Calu3 (cell line): ENCODE data around the gene VEGFB. TPM values are rescaled to one million over a fixed set of nuclear protein-coding genes. Genes with fewer than 3 reads are reported as not detected.

ENCODE experiments used
- BruUV-seq: library from RNA; stranded (reverse); fragments of 400-500 nt; replicated peaks from 2 replicates; lab custom pipeline; 2021; lab: Mats Ljungman, UMichigan
- CTCF ChIA-PET: fragments of 300-600 bp; sonication (Branson Sonifier 250); formaldehyde crosslinking; loops from one replicate; lab custom pipeline; 2022; ENCODE audit warnings: antibody characterized with exemption; lab: Charles Lee
- DNase-seq: peaks from one replicate; pipeline ENCODE4 v3.0.0; 2022
- H3K27ac Mint-ChIP-seq: one replicate; pipeline ENCODE4 v1.8.0; 2022; ENCODE audit warnings: mixed read lengths; ENCODE audit not compliant: unreplicated experiment
- H3K27me3 Mint-ChIP-seq: one replicate; pipeline ENCODE4 v1.8.0; 2022; ENCODE audit warnings: mixed read lengths; ENCODE audit not compliant: unreplicated experiment
- H3K36me3 Mint-ChIP-seq: one replicate; pipeline ENCODE4 v1.8.0; 2022; ENCODE audit warnings: mild to moderate bottlenecking, moderate library complexity, mixed read lengths; ENCODE audit not compliant: insufficient read depth, unreplicated experiment
- H3K4me1 Mint-ChIP-seq: one replicate; pipeline ENCODE4 v1.8.0; 2022; ENCODE audit warnings: mild to moderate bottlenecking, low read depth, mixed read lengths; ENCODE audit not compliant: unreplicated experiment
- H3K4me3 Mint-ChIP-seq: one replicate; pipeline ENCODE4 v1.8.0; 2022; ENCODE audit warnings: mild to moderate bottlenecking, low read depth, moderate library complexity, mixed read lengths; ENCODE audit not compliant: unreplicated experiment
- H3K9me3 Mint-ChIP-seq: one replicate; pipeline ENCODE4 v1.8.0; 2022; ENCODE audit warnings: low read depth, mixed read lengths; ENCODE audit not compliant: unreplicated experiment
- CTCF ChIP-seq: fragments of 200-600 bp; IDR thresholded peaks from one replicate; pipeline ENCODE4 v1.8.0; 2022; ENCODE audit warnings: antibody characterized with exemption; ENCODE audit not compliant: unreplicated experiment
- intact Hi-C: fragments of 100-400 bp; cut with micrococcal nuclease; formaldehyde crosslinking; loops from one replicate; pipeline ENCODE4 v1.10.0; 2022; ENCODE audit not compliant: unreplicated experiment
- total RNA-seq: library from RNA; stranded (reverse); gene quantifications from 2 replicates; pipeline ENCODE4 v1.2.3, GENCODE V29; 2022

Gene VEGFB
- total RNA-seq, 1 experiment from 2014 or later, result 91.5 TPM

- DNase-seq, result no peak
These were observed 23.1 kb upstream of the VEGFB start for GRCh38 chr11:64211181-64211872.

GRCh38 chr11:64216879-64217278, 17.5 kb upstream of the VEGFB start:
- Mint-ChIP-seq H3K27me3 (no peaks in the 10 kb centered on the region), H3K4me3 (no peak overlapping the region), H3K36me3 (peaks cover 73% of the 10 kb centered on the region), H3K27ac (no peak overlapping the region), H3K9me3 (no peaks in the 10 kb centered on the region), H3K4me1 (peaks cover 9% of the 10 kb centered on the region)
- intact Hi-C loops, result no loop called here
- no peak for TF ChIP-seq CTCF
- DNase-seq, result no peak
- no TSS peak for BruUV-seq
- CTCF ChIA-PET, result interaction anchor here (0.6 to 0.7 kb wide), 2 partner anchors 13 to 40 kb away, joined by 3 read pairs; partner anchors contain the start of gene DNAJC4

More at GRCh38 chr11:64211181-64211872, 23.1 kb upstream of the VEGFB start:
- Mint-ChIP-seq H3K9me3 (no peaks in the 10 kb centered on the region), H3K36me3 (peaks cover 62% of the 10 kb centered on the region), H3K27ac (no peak overlapping the region), H3K4me1 (no peaks in the 10 kb centered on the region), H3K27me3 (no peaks in the 10 kb centered on the region), H3K4me3 (no peak overlapping the region)
- CTCF ChIA-PET, result interaction anchor here (0.7 kb wide), 1 partner anchor 121 kb away, joined by 5 read pairs; no protein-coding TSS in a partner anchor
- intact Hi-C loops, result no loop called here
- no TSS peak for BruUV-seq
- TF ChIP-seq CTCF, result no peak

- CTCF ChIA-PET, result no interaction called here
- no peak for DNase-seq
- BruUV-seq, result no TSS peak
- no peak for TF ChIP-seq CTCF
- peaks cover 89% of the 10 kb centered on the region for H3K36me3 Mint-ChIP-seq
- H3K27ac Mint-ChIP-seq, result peak overlapping the region; percentile 19
- no peaks in the 10 kb centered on the region for H3K27me3 Mint-ChIP-seq
- intact Hi-C loops, result no loop called here
- H3K4me1 Mint-ChIP-seq, result peaks cover 9% of the 10 kb centered on the region
- H3K9me3 Mint-ChIP-seq, result no peaks in the 10 kb centered on the region
- no peak overlapping the region for H3K4me3 Mint-ChIP-seq
These were observed 15.6 kb upstream of the VEGFB start for GRCh38 chr11:64218628-64219353.

- Mint-ChIP-seq H3K4me3 (no peak overlapping the region), H3K27ac (peak overlapping the region; percentile 19), H3K4me1 (peaks cover 9% of the 10 kb centered on the region), H3K36me3 (peaks cover 89% of the 10 kb centered on the region), H3K9me3 (no peaks in the 10 kb centered on the region), H3K27me3 (no peaks in the 10 kb centered on the region)
- DNase-seq, result no peak
- no TSS peak for BruUV-seq
- intact Hi-C loops, result no loop called here
- CTCF ChIA-PET, result no interaction called here
- TF ChIP-seq CTCF, result no peak
These were observed 15.1 kb upstream of the VEGFB start for GRCh38 chr11:64219354-64219684.
